K562 (cell line): ENCODE data around the gene SART1. TPM values are rescaled to one million over a fixed set of nuclear protein-coding genes. Genes with fewer than 3 reads are reported as not detected.

Experiments used
- ATAC-seq: fragments of 200-7000 bp; cut with Tn5 transposase; 3 replicates; pipeline ENCODE4 v1.9.1; 2020; ENCODE audit warnings: moderate library complexity
- BruUV-seq: library from RNA; stranded (reverse); fragments of 400-500 nt; replicated peaks from 2 replicates; lab custom pipeline; 2021; lab: Mats Ljungman, UMichigan
- CTCF ChIA-PET: fragments of 300-600 bp; formaldehyde crosslinking; extraction: SDS; loops from one replicate; lab custom pipeline; 2021; ENCODE audit warnings: low intra/inter-chr PET ratio; lab: Yijun Ruan, JAX
- POLR2A ChIA-PET: fragments of 300-600, 350-650 bp; sonication (Branson Sonifier 250); formaldehyde crosslinking; extraction: SDS; loops from one replicate; lab custom pipeline; 2021; ENCODE audit warnings: antibody characterized with exemption, inconsistent platforms; lab: Yijun Ruan, JAX
- DNase-seq, 4 experiments: peaks; one replicate each; pipeline versions ENCODE4 v3.0.0 to v3.0.0-alpha.2; 2011 to 2018; ENCODE audit warnings: low spot score in 3 of 4, mixed read lengths in 3 of 4; ENCODE audit errors: extremely low read depth in 1 of 4
- FAIRE-seq: peaks from 2 replicates; lab custom pipeline; 2011; peaks lifted over from hg19 to GRCh38; lab: Jason Lieb, UNC
- H2AFZ ChIP-seq: 2 replicates; pipeline ENCODE4 v1.6.0; 2011; ENCODE audit warnings: low read depth, low read length, control low read depth, inconsistent platforms
- H3K27ac ChIP-seq: fragments of 200-600 bp; 3 replicates; pipeline ENCODE4 v1.8.0; 2011; ENCODE audit warnings: low read depth, mild to moderate bottlenecking, control low read depth, inconsistent platforms, low read length, moderate library complexity, mixed read lengths; ENCODE audit errors: extremely low read depth
- H3K27me3 ChIP-seq, 2 experiments: fragments of 300-600 bp in 1 of 2; 2 replicates in 1 of 2; 3 replicates in 1 of 2; pipeline versions ENCODE4 v1.6.0 to v1.8.0; 2011; ENCODE audit warnings: inconsistent platforms in 2 of 2, low read length in 2 of 2, mild to moderate bottlenecking in 1 of 2, mixed read lengths in 1 of 2, moderate library complexity in 1 of 2; ENCODE audit not compliant: control insufficient read depth in 2 of 2, insufficient read depth in 2 of 2
- H3K36me3 ChIP-seq: fragments of 300-600 bp; 3 replicates; pipeline ENCODE4 v1.8.0; 2011; ENCODE audit warnings: mild to moderate bottlenecking, low read length, inconsistent platforms; ENCODE audit not compliant: control insufficient read depth, insufficient read depth
- H3K4me1 ChIP-seq, 2 experiments: fragments of 200-600 bp in 1 of 2; replicated peaks in 1 of 2; 2 replicates in 1 of 2; 3 replicates in 1 of 2; pipeline versions ENCODE4 v1.5.1 to v1.8.0; 2011; ENCODE audit warnings: inconsistent platforms in 2 of 2, low read length in 2 of 2, mild to moderate bottlenecking in 1 of 2, mixed read lengths in 1 of 2, moderate library complexity in 1 of 2; ENCODE audit not compliant: control insufficient read depth in 2 of 2, insufficient read depth in 2 of 2
- H3K4me2 ChIP-seq: 2 replicates; pipeline ENCODE4 v1.6.1; 2011; ENCODE audit warnings: low read length, control low read depth, inconsistent platforms, mixed read lengths; ENCODE audit not compliant: insufficient read depth
- H3K4me3 ChIP-seq: fragments of 200-600 bp; sonication (generic), shearing (Covaris generic); 2 replicates; pipeline ENCODE4 v1.5.1; 2016; ENCODE audit warnings: control low read depth, inconsistent platforms
- H3K79me2 ChIP-seq: fragments of 200-600 bp; 3 replicates; pipeline ENCODE4 v1.8.0; 2011; ENCODE audit warnings: low read length, inconsistent platforms; ENCODE audit not compliant: control insufficient read depth, insufficient read depth
- H3K9ac ChIP-seq, 2 experiments: 2 replicates each; pipeline versions ENCODE4 v1.6.0 to v1.6.1; 2011; ENCODE audit warnings: low read depth in 2 of 2, low read length in 2 of 2, control low read depth in 1 of 2, inconsistent platforms in 1 of 2, mild to moderate bottlenecking in 1 of 2, mixed read lengths in 1 of 2; ENCODE audit not compliant: insufficient read depth in 1 of 2
- H3K9me1 ChIP-seq: one replicate; pipeline ENCODE4 v1.6.0; 2011; ENCODE audit warnings: inconsistent platforms, mild to moderate bottlenecking, low read length, moderate library complexity; ENCODE audit not compliant: control insufficient read depth, insufficient read depth
- H3K9me3 ChIP-seq: replicated peaks from 2 replicates; pipeline ENCODE4 v1.5.1; 2011; ENCODE audit warnings: low read depth, low read length, inconsistent platforms; ENCODE audit not compliant: control insufficient read depth, insufficient read depth
- H4K20me1 ChIP-seq: replicated peaks from 2 replicates; pipeline ENCODE4 v1.6.1; 2011; ENCODE audit warnings: low read length, inconsistent platforms, mixed read lengths; ENCODE audit not compliant: control insufficient read depth, insufficient read depth
- GATA2 ChIP-seq: sonication (generic); formaldehyde crosslinking; IDR thresholded peaks from 2 replicates; pipeline ENCODE4 v1.4.0; 2020; ENCODE audit warnings: mild to moderate bottlenecking, missing genetic modification reagents
- HDAC8 ChIP-seq: fragments of 450-650 bp; IDR thresholded peaks from 2 replicates; pipeline ENCODE4 v1.6.1; 2016; ENCODE audit warnings: mild to moderate bottlenecking, missing genetic modification characterization, moderate library complexity, missing compliant biosample characterization
- HMG20A ChIP-seq: fragments of 450-650 bp; formaldehyde crosslinking; conservative IDR thresholded peaks from 2 replicates; pipeline ENCODE4 v1.4.0; 2020; ENCODE audit warnings: mild to moderate bottlenecking, mixed read lengths
- NFATC3 ChIP-seq: fragments of 450-650 bp; IDR thresholded peaks from 2 replicates; pipeline ENCODE4 v1.6.1; 2017; ENCODE audit warnings: mild to moderate bottlenecking
- NKRF ChIP-seq: fragments of 450-650 bp; IDR thresholded peaks from 2 replicates; pipeline ENCODE4 v1.6.1; 2016; ENCODE audit warnings: borderline replicate concordance
- YBX1 ChIP-seq: fragments of 450-650 bp; IDR thresholded peaks from 2 replicates; pipeline ENCODE4 v1.7.1; 2016; ENCODE audit warnings: mild to moderate bottlenecking
- ZNF121 ChIP-seq: sonication (generic); formaldehyde crosslinking; conservative IDR thresholded peaks from 2 replicates; pipeline ENCODE4 v1.8.0; 2022; ENCODE audit warnings: missing genetic modification reagents
- ZNF24 ChIP-seq: fragments of 450-650 bp; IDR thresholded peaks from 2 replicates; pipeline ENCODE4 v1.6.1; 2016
- ZNF316 ChIP-seq: fragments of 450-650 bp; IDR thresholded peaks from 2 replicates; pipeline ENCODE4 v1.6.1; 2016
- ZNF830 ChIP-seq: fragments of 250-450 bp; sonication (Bioruptor Pico); IDR thresholded peaks from 2 replicates; pipeline ENCODE4 v1.5.0; 2021; ENCODE audit warnings: mild to moderate bottlenecking
- WGBS: fragments of 100-300 bp; shearing (Covaris generic); methylation state at CpG from one replicate; pipeline ENCODE4 v1.1.6; 2016; ENCODE audit warnings: low coverage, mixed read lengths; ENCODE audit not compliant: insufficient coverage; ENCODE audit errors: missing lambda C conversion rate; 5-methylcytosine and 5-hydroxymethylcytosine counted together
- in situ Hi-C: fragments of 300-500 bp; cut with MboI; formaldehyde crosslinking; loops from 4 replicates; pipeline ENCODE4 v1.15.0; 2018; ENCODE audit warnings: inconsistent platforms, mixed read lengths
- intact Hi-C: fragments of 100-400 bp; cut with micrococcal nuclease; formaldehyde crosslinking; loops from 2 replicates; pipeline ENCODE4 v1.14.2; 2022
- polyA plus RNA-seq, 8 experiments: library from polyadenylated mRNA; depleted of rRNA in 4 of 8; stranded (reverse) in 5 of 8; unstranded in 3 of 8; fragments of >200 nt; fragmentation: Nextera tagmentation in 2 of 8; fragmentation: Illumina TruSeq in 1 of 8; extraction: Ambion mirVana in 2 of 8; extraction: Trizol in 1 of 8; gene quantifications; 2 replicates each; pipeline versions ENCODE4 v1.2.1 to v1.2.3, GENCODE V29; 2011 to 2014; ENCODE audit warnings: inconsistent platforms in 1 of 8, missing spikeins in 1 of 8
- total RNA-seq, 7 experiments: library from RNA; depleted of rRNA in 6 of 7; stranded (reverse); fragments of >200 nt in 6 of 7; fragmentation: Illumina TruSeq in 2 of 7; extraction: Trizol in 2 of 7; gene quantifications; 2 replicates each; pipeline versions ENCODE4 v1.2.1 to v1.2.3, GENCODE V29; 2011 to 2021; ENCODE audit warnings: low replicate concordance in 1 of 7

The SART1 gene
- total and polyA plus RNA-seq, 9 of the 15 experiments (the other 6 are each of a cell fraction or from before 2014, with no cell fraction given), result 4.8 to 84.1 (median 31.7) TPM

- TF ChIP-seq NKRF (peak; percentile 26; the same call in 1 of the 2 replicates), GATA2 (CRISPR knock-in tag) (peak; percentile 65)
These were observed 689 bp upstream of the SART1 start (continued) for GRCh38 chr11:65960824-65961266.

- Histone ChIP-seq H3K79me2 (peaks cover 35% of the 10 kb centered on the region), H2AFZ (no peak overlapping the region), H3K9me3 (no peaks in the 10 kb centered on the region), H3K4me1 (peaks cover 12 to 43% of the 10 kb centered on the region in 2 experiments; a peak in 4 of 5 replicates), H3K4me2 (peak overlapping the region; percentile 98), H3K27ac (peak overlapping the region; percentile 96), H3K36me3 (peaks cover 39% of the 10 kb centered on the region; the same call in 2 of the 3 replicates)
- 3% methylated on average over 8 of the region's 13 CpGs for WGBS
- in situ Hi-C loops, result no loop called here
- no peak for TF ChIP-seq YBX1
- TF ChIP-seq ZNF316, result 0 out of 2 replicates have a peak, but pooled peaks have one; percentile 20
- no peak for TF ChIP-seq HDAC8
- TF ChIP-seq ZNF830 (CRISPR knock-in tag), result no peak
- 0 out of 2 replicates have a peak, but pooled peaks have one; percentile 28 for TF ChIP-seq ZNF24
- no peak for TF ChIP-seq HMG20A
- TF ChIP-seq NFATC3, result no peak
- peak; percentile 58 for TF ChIP-seq ZNF121 (CRISPR knock-in tag)
- TF ChIP-seq, all 486 proteins: peak for 3
- H3K9me1 ChIP-seq, result peaks cover 3% of the 10 kb centered on the region
- no peaks in the 10 kb centered on the region for H3K27me3 ChIP-seq
- peak overlapping the region; percentile 100 for H3K4me3 ChIP-seq
- DNase-seq (no peak), FAIRE-seq (no peak), ATAC-seq (peak; percentile 17)
- intact Hi-C loops, result no loop called here
- ChIA-PET POLR2A (interaction anchor here (0.6 to 2.6 kb wide), 9 partner anchors 9 to 483 kb away, joined by 3 to 17 read pairs (median 4); partner anchors contain the start of genes CCDC85B and FOSL1), CTCF (no interaction called here)
- H4K20me1 ChIP-seq, result 0 out of 2 replicates have a peak, but pooled peaks cover 2% of the 10 kb centered on the region
- H3K9ac ChIP-seq, result peak overlapping the region; percentile 96 to 98
- BruUV-seq, result no TSS peak
These were observed 619 bp downstream of the SART1 start for GRCh38 chr11:65962141-65962564.
